Hepatocyte (in vitro differentiated cells): Measurements from ENCODE around the gene AIP. TPM values are rescaled to one million over a fixed set of nuclear protein-coding genes. Genes with fewer than 3 reads are reported as not detected.
"Not testable (repeated sequence)": the region's sequence is repeated elsewhere in the genome, so short reads cannot be mapped to it uniquely, and the experiment has no call there.

Experiments
- DNase-seq: peaks from one replicate; pipeline ENCODE4 v3.0.0-alpha.2; 2016; ENCODE audit warnings: low spot score
- H2AFZ ChIP-seq: fragments of 200-600 bp; sonication (generic); 2 replicates; pipeline ENCODE4 v1.6.0; 2016; ENCODE audit warnings: antibody characterized with exemption, mild to moderate bottlenecking
- H3K27ac ChIP-seq: fragments of 200-600 bp; sonication (generic); 2 replicates; pipeline ENCODE4 v1.5.1; 2016; ENCODE audit warnings: mild to moderate bottlenecking
- H3K27me3 ChIP-seq: fragments of 200-600 bp; sonication (generic); 2 replicates; pipeline ENCODE4 v1.6.1; 2016
- H3K36me3 ChIP-seq: fragments of 200-600 bp; sonication (generic); replicated peaks from 2 replicates; pipeline ENCODE4 v1.5.1; 2016; ENCODE audit warnings: low read depth; ENCODE audit not compliant: insufficient read depth
- H3K4me1 ChIP-seq: fragments of 200-600 bp; sonication (generic); 2 replicates; pipeline ENCODE4 v1.5.1; 2016; ENCODE audit warnings: mild to moderate bottlenecking, moderate library complexity; ENCODE audit not compliant: insufficient read depth
- H3K4me2 ChIP-seq: fragments of 200-600 bp; sonication (generic); 2 replicates; pipeline ENCODE4 v1.6.0; 2016
- H3K4me3 ChIP-seq: fragments of 200-600 bp; sonication (generic); 2 replicates; pipeline ENCODE4 v1.5.1; 2016; ENCODE audit warnings: mild to moderate bottlenecking
- H3K79me2 ChIP-seq: fragments of 200-600 bp; sonication (generic); 2 replicates; pipeline ENCODE4 v1.6.0; 2017; ENCODE audit warnings: mild to moderate bottlenecking
- H3K9me2 ChIP-seq: fragments of 200-600 bp; sonication (generic); replicated peaks from 2 replicates; pipeline ENCODE4 v1.6.0; 2017; ENCODE audit warnings: mild to moderate bottlenecking; ENCODE audit not compliant: insufficient read depth
- H3K9me3 ChIP-seq: fragments of 200-600 bp; sonication (generic); 2 replicates; pipeline ENCODE4 v1.5.1; 2016; ENCODE audit warnings: low read depth, mild to moderate bottlenecking
- H4K20me1 ChIP-seq: fragments of 200-600 bp; sonication (generic); 2 replicates; pipeline ENCODE4 v1.6.0; 2016; ENCODE audit warnings: mild to moderate bottlenecking; ENCODE audit not compliant: insufficient read depth, poor library complexity, severe bottlenecking
- EZH2 ChIP-seq: fragments of 200-600 bp; sonication (generic); IDR thresholded peaks from 2 replicates; pipeline ENCODE4 v1.6.1; 2016; ENCODE audit warnings: antibody characterized with exemption, mild to moderate bottlenecking, borderline replicate concordance
- EZH2phosphoT487 ChIP-seq: fragments of 200-600 bp; sonication (generic); IDR thresholded peaks from one replicate; pipeline ENCODE4 v1.6.1; 2018; ENCODE audit warnings: antibody characterized with exemption, mild to moderate bottlenecking, low read depth, moderate library complexity; ENCODE audit not compliant: unreplicated experiment, severe bottlenecking
- WGBS: methylation state at CpG from one replicate; pipeline ENCODE4 v1.1.6; 2016; ENCODE audit warnings: low lambda C conversion rate; ENCODE audit errors: missing lambda C conversion rate; 5-methylcytosine and 5-hydroxymethylcytosine counted together
- polyA plus RNA-seq: library from polyadenylated mRNA; unstranded; fragments of >200 nt; fragmentation: Nextera tagmentation; extraction: Ambion mirVana; gene quantifications from 2 replicates; pipeline ENCODE4 v1.2.1, GENCODE V29; 2016
- total RNA-seq: library from RNA; depleted of rRNA; stranded (reverse); fragments of >200 nt; gene quantifications from 2 replicates; pipeline ENCODE4 v1.2.3, GENCODE V29; 2014
- TF ChIP-seq, protein P1 (sequence below): fragments of 200-600 bp; sonication (generic); IDR thresholded peaks from 2 replicates; pipeline ENCODE4 v1.5.1; 2016; ENCODE audit warnings: antibody characterized with exemption, mild to moderate bottlenecking; ENCODE audit not compliant: poor library complexity

The AIP gene
- total and polyA plus RNA-seq, 2 experiments from 2014 or later, result 35.3 to 45.2 TPM

DNA sequence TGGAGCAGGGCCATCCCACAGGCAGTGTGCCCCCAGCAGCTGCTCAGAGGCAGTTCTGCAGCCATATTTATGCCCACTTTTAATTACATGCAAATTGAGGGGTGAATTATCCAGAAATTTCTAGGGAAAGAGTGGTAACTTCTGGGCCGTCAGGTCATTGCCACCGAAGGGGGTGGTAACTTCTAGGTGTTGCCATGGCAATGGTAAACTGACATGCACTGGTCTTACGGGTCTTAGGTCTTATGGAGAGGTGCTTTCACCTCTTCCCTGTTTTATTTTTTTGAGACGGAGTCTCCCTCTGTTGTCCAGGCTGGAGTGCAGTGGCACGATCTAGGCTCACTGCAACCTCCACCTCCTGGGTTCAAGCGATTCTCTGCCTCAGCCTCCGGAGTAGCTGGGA lies 9.9 kb upstream of the AIP start:
- Histone ChIP-seq H3K4me3 (no peak overlapping the region), H3K4me2 (no peak overlapping the region), H2AFZ (no peak overlapping the region), H3K36me3 (no peaks in the 10 kb centered on the region), H4K20me1 (no peaks in the 10 kb centered on the region), H3K27me3 (no peaks in the 10 kb centered on the region), H3K4me1 (peaks cover 2% of the 10 kb centered on the region), H3K27ac (no peak overlapping the region), H3K9me3 (no peaks in the 10 kb centered on the region), H3K9me2 (no peaks in the 10 kb centered on the region), H3K79me2 (peaks cover 9% of the 10 kb centered on the region)
- no peak for DNase-seq
- TF ChIP-seq EZH2 (no peak), EZH2phosphoT487 (no peak)
- TF ChIP-seq, protein P1, sequence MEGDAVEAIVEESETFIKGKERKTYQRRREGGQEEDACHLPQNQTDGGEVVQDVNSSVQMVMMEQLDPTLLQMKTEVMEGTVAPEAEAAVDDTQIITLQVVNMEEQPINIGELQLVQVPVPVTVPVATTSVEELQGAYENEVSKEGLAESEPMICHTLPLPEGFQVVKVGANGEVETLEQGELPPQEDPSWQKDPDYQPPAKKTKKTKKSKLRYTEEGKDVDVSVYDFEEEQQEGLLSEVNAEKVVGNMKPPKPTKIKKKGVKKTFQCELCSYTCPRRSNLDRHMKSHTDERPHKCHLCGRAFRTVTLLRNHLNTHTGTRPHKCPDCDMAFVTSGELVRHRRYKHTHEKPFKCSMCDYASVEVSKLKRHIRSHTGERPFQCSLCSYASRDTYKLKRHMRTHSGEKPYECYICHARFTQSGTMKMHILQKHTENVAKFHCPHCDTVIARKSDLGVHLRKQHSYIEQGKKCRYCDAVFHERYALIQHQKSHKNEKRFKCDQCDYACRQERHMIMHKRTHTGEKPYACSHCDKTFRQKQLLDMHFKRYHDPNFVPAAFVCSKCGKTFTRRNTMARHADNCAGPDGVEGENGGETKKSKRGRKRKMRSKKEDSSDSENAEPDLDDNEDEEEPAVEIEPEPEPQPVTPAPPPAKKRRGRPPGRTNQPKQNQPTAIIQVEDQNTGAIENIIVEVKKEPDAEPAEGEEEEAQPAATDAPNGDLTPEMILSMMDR, result no peak
- WGBS, result 81% methylated on average over 7 of the region's 7 CpGs

DNA sequence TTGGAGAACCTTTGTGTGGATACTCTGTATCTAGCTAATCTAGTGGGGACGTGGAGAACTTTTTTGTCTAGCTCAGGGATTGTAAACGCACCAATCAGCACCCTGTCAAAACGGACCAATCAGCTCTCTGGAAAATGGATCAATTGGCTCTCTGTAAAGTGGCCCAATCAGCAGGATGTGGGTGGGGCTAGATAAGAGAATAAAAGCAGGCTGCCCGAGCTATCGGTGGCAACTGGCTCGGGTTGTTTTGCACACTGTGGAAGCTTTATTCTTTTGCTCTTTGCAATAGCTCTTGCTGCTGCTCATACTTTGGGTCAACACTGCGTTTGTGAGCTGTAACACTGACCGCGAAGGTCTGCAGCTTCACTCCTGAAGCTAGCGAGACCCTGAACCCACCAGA lies 6.1 kb upstream of the AIP start:
- H3K36me3 ChIP-seq, H3K79me2 ChIP-seq, H3K27ac ChIP-seq, H3K9me2 ChIP-seq, H4K20me1 ChIP-seq, H3K4me3 ChIP-seq, DNase-seq, H3K27me3 ChIP-seq, H3K4me2 ChIP-seq, H3K9me3 ChIP-seq, H3K4me1 ChIP-seq, H2AFZ ChIP-seq: not testable (repeated sequence)
- 87% methylated on average over 10 of the region's 10 CpGs for WGBS

DNA sequence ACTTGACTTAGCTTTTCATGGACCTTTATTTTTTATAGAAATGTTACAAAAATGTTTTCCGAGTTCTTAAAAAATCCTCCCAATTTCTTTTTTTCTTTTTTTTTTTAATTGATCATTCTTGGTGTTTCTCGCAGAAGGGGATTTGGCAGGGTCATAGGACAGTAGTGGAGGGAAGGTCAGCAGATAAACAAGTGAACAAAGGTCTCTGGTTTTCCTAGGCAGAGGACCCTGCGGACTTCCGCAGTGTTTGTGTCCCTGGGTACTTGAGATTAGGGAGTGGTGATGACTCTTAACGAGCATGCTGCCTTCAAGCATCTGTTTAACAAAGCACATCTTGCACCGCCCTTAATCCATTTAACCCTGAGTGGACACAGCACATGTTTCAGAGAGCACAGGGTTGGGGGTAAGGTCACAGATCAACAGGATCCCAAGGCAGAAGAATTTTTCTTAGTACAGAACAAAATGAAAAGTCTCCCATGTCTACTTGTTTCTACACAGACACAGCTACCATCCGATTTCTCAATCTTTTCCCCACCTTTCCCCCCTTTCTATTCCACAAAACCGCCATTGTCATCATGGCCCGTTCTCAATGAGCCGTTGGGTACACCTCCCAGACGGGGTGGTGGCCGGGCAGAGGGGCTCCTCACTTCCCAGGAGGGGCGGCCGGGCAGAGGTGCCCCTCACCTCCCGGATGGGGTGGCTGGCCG lies 5.3 kb upstream of the AIP start:
- DNase-seq, H3K4me3 ChIP-seq, H3K36me3 ChIP-seq, H3K9me2 ChIP-seq, H3K27ac ChIP-seq, H3K79me2 ChIP-seq, H2AFZ ChIP-seq, H3K27me3 ChIP-seq, H3K9me3 ChIP-seq, H3K4me2 ChIP-seq, H4K20me1 ChIP-seq, H3K4me1 ChIP-seq: not testable (repeated sequence)
- WGBS, result 81% methylated on average over 16 of the region's 16 CpGs

DNA sequence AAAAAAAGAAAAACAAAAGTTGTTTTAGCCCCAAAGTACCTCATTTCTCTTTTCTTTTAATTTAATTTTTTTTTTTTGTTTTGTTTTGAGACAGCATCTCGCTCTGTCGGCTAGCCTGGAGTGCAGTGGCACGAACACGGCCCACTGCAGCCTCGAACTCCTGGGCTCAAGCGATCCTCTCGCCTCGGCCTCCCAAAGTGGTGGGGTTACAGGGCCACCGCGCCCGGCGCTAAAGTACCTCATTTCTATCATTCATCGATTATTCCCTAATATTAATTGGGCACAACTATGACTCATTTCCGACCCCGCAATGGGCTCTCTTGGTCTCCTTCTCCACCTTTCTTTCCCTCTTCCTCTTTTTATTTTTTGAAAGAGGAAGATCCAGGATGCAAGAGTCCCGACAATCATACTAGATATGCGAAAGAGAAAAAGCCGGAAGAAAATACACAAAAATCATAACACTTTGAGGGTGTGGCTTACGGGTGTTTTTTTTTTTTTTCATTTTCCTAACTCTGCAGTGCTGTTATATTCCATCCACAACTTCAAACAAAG lies 475 bp upstream of the AIP start:
- H3K36me3 ChIP-seq, result no peaks in the 10 kb centered on the region
- TF ChIP-seq EZH2phosphoT487 (no peak), EZH2 (no peak)
- TF ChIP-seq, protein P1, result no peak
- H3K27me3 ChIP-seq, result no peaks in the 10 kb centered on the region
- peak overlapping the region; percentile 11 for H3K4me3 ChIP-seq
- peaks cover 26% of the 10 kb centered on the region for H3K79me2 ChIP-seq
- WGBS, result 71% methylated on average over 19 of the region's 19 CpGs
- peak overlapping the region; percentile 57 for H3K27ac ChIP-seq
- peak overlapping the region; percentile 64 for H2AFZ ChIP-seq
- peak overlapping the region; percentile 77 for H3K4me2 ChIP-seq
- no peaks in the 10 kb centered on the region for H4K20me1 ChIP-seq
- no peak for DNase-seq
- peaks cover 10% of the 10 kb centered on the region for H3K4me1 ChIP-seq
- no peaks in the 10 kb centered on the region for H3K9me3 ChIP-seq
- H3K9me2 ChIP-seq, result no peaks in the 10 kb centered on the region
